ENCODE results near the gene ATP5F1E. TPM values are rescaled to one million over a fixed set of nuclear protein-coding genes. Genes with fewer than 3 reads are reported as not detected.

The ATP5F1E gene
- total and polyA plus RNA-seq, 2 donors (not counting 3 experiments of a cell fraction or from before 2014, with no cell fraction given): 29.0 to 107 TPM

DNA sequence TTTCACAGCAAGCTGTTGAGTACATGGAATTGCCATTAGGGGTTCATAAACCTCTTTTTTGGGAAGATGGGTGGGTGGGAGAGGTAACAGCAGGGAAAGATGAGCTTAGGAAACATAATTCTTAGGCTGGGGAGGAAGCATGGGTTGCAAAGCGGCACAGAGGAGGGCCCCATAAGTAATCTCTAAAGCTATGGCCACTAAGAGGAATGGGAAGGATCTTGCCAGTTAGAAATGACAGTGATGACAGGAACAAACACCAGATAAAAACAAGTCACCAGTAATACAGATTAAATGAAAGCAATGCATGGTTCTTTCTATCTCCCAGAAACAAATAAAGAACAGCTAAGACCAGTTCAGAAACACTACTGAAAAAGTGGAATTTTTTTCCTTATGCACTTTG lies 41.4 kb upstream of the ATP5F1E start:
- intact Hi-C loops (cut with micrococcal nuclease) (no loop called here), dilution Hi-C loops (cut with MboI; ENCODE audit: extremely low pct_ligation_motif_present, low sequenced_read_pairs) (no loop called here)
- FAIRE-seq (no peak), DNase-seq (ENCODE audit: low read depth, low spot score) (no peak)
- peaks cover 11 to 26% of the 10 kb centered on the region in 2 experiments for H3K27me3 ChIP-seq (ENCODE audit: control insufficient read depth in 2 of 2, insufficient read depth in 2 of 2, low read length in 2 of 2)
- no peak overlapping the region for H3K4me2 ChIP-seq (ENCODE audit: insufficient read depth, low read length)
- no peaks in the 10 kb centered on the region for H3K79me2 ChIP-seq (ENCODE audit: control insufficient read depth, insufficient read depth, low read length)
- no peaks in the 10 kb centered on the region for H3K36me3 ChIP-seq (ENCODE audit: control insufficient read depth in 2 of 2, extremely low read depth in 1 of 2, insufficient read depth in 2 of 2, low read length in 2 of 2)
- H3K4me1 ChIP-seq (ENCODE audit: control insufficient read depth, extremely low read depth, insufficient read depth, low read length): no peaks in the 10 kb centered on the region
- H2AFZ ChIP-seq (ENCODE audit: low read depth, low read length): no peak overlapping the region
- TF ChIP-seq FOS (IDR thresholded peaks at IDR 0.05; ENCODE audit: borderline replicate concordance, insufficient read depth, low read length) (no peak), MYC (IDR thresholded peaks at IDR 0.05; ENCODE audit: low read depth, low read length) (no peak), EZH2 (IDR thresholded peaks at IDR 0.05; ENCODE audit: borderline replicate concordance, low read depth, low read length, severe bottlenecking) (no peak), POLR2A (IDR thresholded peaks at IDR 0.05; ENCODE audit: low read depth, low read length) (no peak), JUN (IDR thresholded peaks at IDR 0.05; ENCODE audit: borderline replicate concordance, insufficient read depth, insufficient read length, low read depth) (no peak), GATA2 (IDR thresholded peaks at IDR 0.05; ENCODE audit: insufficient read depth, insufficient read length, low read depth, low read length) (no peak), POLR2AphosphoS5 (IDR thresholded peaks at IDR 0.05; ENCODE audit: insufficient read depth, low read depth, low read length) (no peak)
- TF ChIP-seq, protein P1, sequence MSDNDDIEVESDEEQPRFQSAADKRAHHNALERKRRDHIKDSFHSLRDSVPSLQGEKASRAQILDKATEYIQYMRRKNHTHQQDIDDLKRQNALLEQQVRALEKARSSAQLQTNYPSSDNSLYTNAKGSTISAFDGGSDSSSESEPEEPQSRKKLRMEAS (IDR thresholded peaks at IDR 0.05; ENCODE audit: insufficient read depth, insufficient read length): no peak
- TF ChIP-seq, protein P2, sequence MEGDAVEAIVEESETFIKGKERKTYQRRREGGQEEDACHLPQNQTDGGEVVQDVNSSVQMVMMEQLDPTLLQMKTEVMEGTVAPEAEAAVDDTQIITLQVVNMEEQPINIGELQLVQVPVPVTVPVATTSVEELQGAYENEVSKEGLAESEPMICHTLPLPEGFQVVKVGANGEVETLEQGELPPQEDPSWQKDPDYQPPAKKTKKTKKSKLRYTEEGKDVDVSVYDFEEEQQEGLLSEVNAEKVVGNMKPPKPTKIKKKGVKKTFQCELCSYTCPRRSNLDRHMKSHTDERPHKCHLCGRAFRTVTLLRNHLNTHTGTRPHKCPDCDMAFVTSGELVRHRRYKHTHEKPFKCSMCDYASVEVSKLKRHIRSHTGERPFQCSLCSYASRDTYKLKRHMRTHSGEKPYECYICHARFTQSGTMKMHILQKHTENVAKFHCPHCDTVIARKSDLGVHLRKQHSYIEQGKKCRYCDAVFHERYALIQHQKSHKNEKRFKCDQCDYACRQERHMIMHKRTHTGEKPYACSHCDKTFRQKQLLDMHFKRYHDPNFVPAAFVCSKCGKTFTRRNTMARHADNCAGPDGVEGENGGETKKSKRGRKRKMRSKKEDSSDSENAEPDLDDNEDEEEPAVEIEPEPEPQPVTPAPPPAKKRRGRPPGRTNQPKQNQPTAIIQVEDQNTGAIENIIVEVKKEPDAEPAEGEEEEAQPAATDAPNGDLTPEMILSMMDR (IDR thresholded peaks at IDR 0.05; ENCODE audit: extremely low read depth in 1 of 2, insufficient read depth in 1 of 2, low read depth in 1 of 2, low read length in 2 of 2): no peak
- CTCF ChIA-PET: interaction anchor here (1.8 to 2.9 kb wide), 2 partner anchors 9 to 14 kb away, joined by 8 to 9 read pairs; no protein-coding TSS in a partner anchor
- H3K9ac ChIP-seq (replicated peaks; ENCODE audit: extremely low read depth, insufficient read depth, low read length): no peak overlapping the region
- H3K4me3 ChIP-seq (replicated peaks in 1 of 3; ENCODE audit: insufficient read depth in 1 of 3, low read depth in 1 of 3, low read length in 3 of 3): no peak overlapping the region
- H3K27ac ChIP-seq (ENCODE audit: insufficient read depth, low read depth, low read length): no peak overlapping the region
- H3K9me1 ChIP-seq (replicated peaks; ENCODE audit: control insufficient read depth, extremely low read depth, insufficient read depth, low read length): no peaks in the 10 kb centered on the region
- BruUV-seq (replicated peaks): no TSS peak
- H3K9me3 ChIP-seq (replicated peaks; ENCODE audit: control insufficient read depth, insufficient read depth, low read length): no peaks in the 10 kb centered on the region
- POLR2A ChIA-PET: no interaction called here
- H4K20me1 ChIP-seq (replicated peaks; ENCODE audit: control insufficient read depth, extremely low read depth, insufficient read depth, low read length): no peaks in the 10 kb centered on the region

Measured in endothelial cell of umbilical vein (primary cell).